22Rv1 (cell line): ENCODE data around the gene IL17RD.

ENCODE experiments used
- H3K27ac ChIP-seq: fragments of 450-650 bp; 2 replicates; pipeline ENCODE4 v1.5.1; 2017
- ZFX ChIP-seq: fragments of 450-650 bp; IDR thresholded peaks from 2 replicates; pipeline ENCODE4 v1.6.1; 2017; ENCODE audit warnings: antibody characterized with exemption, borderline replicate concordance
- TF ChIP-seq, protein P1 (sequence below): fragments of 450-650 bp; IDR thresholded peaks from 2 replicates; pipeline ENCODE4 v1.5.1; 2017; ENCODE audit warnings: mild to moderate bottlenecking

The IL17RD gene

DNA sequence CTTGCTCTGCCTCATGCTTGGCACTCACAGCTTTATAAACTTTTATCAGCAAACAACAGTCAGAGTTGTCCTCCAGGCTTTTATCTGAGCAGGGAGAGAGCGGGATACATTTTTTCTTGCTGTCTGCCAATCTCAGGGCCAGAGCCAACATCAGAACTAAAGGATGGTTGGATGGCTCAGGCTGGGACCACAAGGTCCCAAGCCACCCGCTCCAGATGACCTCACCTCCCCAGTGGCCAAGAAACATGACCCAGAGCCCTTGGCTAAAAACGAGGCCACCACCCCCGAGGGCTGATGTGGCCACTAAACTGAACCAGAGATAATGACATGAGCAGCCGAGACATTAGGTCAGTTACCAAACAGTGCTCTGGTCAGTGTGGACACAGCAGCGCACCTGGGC, 123.5 kb downstream of the IL17RD start:
- H3K27ac ChIP-seq = peak overlapping the region; percentile 29; the same call in 1 of the 2 replicates
- TF ChIP-seq, protein P1, sequence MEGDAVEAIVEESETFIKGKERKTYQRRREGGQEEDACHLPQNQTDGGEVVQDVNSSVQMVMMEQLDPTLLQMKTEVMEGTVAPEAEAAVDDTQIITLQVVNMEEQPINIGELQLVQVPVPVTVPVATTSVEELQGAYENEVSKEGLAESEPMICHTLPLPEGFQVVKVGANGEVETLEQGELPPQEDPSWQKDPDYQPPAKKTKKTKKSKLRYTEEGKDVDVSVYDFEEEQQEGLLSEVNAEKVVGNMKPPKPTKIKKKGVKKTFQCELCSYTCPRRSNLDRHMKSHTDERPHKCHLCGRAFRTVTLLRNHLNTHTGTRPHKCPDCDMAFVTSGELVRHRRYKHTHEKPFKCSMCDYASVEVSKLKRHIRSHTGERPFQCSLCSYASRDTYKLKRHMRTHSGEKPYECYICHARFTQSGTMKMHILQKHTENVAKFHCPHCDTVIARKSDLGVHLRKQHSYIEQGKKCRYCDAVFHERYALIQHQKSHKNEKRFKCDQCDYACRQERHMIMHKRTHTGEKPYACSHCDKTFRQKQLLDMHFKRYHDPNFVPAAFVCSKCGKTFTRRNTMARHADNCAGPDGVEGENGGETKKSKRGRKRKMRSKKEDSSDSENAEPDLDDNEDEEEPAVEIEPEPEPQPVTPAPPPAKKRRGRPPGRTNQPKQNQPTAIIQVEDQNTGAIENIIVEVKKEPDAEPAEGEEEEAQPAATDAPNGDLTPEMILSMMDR = no peak
- no peak for TF ChIP-seq ZFX
